ENCODE data around the gene ZDHHC14.
A peak's percentile ranks its signal among the peaks of the same experiment; 100 is the strongest.
"Not testable (repeated sequence)": the region's sequence is repeated elsewhere in the genome, so short reads cannot be mapped to it uniquely, and the experiment has no call there.

ZDHHC14 gene

GRCh38 chr6:157380779-157381561 is at the start of gene ZDHHC14:
ZDHHC14 (plus strand) TSS chr6:157381190.
- peak; percentile 62 for DNase-seq

- no peak for DNase-seq
These were observed 48.2 kb upstream of the ZDHHC14 start for GRCh38 chr6:157332813-157333212.

GRCh38 chr6:157333537-157333936 is 47.5 kb upstream of the ZDHHC14 start:
- no peak for DNase-seq

- no peak for DNase-seq
These were observed 47.0 kb upstream of the ZDHHC14 start for GRCh38 chr6:157333956-157334355.

DNA sequence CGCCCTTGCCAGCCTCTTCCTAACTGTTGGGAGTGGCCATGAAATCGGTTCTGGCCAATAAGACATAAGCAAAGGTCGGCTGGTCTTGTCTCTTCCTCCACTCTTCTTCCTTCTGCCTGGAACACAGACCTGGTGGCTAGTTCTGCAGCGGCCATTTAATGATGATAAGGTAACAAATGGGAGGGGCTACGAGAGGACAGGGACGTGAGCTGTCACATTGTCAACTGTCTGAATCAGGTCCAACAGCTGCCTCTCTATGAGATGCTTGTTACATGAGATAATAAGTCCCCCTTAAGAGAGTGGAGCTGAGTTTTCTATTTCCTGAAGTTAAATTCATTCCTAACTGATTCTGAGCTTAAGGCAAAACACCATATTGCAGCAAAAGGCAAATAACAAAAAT is 45.2 kb upstream of the ZDHHC14 start:
- DNase-seq: no peak

DNA sequence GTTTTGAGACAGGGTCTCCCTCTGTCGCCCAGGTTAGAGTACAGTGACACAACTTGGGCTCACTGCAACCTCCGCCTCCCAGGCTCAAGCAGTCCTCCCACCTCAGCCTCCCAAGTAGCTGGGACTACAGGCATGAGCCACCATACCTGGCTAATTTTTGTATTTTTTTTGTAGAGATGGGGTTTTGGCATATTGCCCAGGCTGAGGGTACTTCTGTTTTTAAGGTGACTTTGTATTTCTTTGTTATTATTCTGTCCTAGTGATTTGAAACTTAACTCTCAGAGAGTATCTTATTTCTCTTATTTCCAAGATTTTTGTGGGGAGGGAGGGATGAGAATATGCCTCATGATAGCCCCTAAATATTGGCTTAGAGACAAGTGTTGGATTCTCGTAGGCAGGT is 43.7 kb upstream of the ZDHHC14 start:
- not testable (repeated sequence) for DNase-seq

DNA sequence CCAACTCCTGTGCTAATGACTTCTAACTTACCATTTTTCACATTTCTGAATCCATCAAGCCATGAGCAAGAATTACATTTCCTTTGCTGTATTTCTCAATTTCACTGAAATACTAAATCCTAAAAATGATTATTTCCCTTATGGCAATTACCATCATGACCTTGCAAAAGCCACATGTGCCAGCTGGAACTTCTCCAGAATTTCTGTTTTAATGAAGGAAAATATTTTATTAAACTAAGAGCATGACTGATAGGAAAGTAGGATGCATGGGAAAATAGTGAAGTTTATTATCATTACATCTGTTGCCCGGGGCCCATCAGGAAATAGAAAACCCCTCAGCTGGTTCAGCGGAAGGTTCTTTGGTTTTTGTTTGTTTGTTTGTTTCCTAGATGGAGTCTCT is 43.2 kb upstream of the ZDHHC14 start:
- DNase-seq: no peak

DNA sequence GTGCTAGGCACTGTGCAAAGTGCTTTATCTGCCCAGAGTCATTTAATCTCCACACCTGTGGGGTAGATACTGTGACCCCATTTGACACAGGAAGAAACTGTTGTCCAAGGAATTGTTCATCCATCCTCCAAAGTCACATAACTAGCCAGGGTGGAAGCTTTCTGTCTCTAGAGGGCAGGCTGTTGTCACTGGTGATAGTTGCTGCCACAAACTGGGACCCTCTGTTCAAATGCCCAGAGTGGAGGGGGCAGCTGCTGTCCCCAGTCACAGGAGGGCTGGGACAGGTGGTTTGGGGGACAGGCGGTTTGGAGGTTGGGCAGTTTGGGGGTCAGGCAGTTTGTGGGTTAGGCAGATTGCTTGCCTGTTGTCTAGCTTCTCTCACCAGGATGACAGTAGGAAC is 41.6 kb upstream of the ZDHHC14 start:
- no peak for DNase-seq

- no peak for DNase-seq
These were observed 37.3 kb upstream of the ZDHHC14 start for GRCh38 chr6:157343732-157344131.

GRCh38 chr6:157346373-157346772 is 34.6 kb upstream of the ZDHHC14 start:
- DNase-seq: no peak

GRCh38 chr6:157358287-157358686 is 22.7 kb upstream of the ZDHHC14 start:
- DNase-seq: no peak

DNA sequence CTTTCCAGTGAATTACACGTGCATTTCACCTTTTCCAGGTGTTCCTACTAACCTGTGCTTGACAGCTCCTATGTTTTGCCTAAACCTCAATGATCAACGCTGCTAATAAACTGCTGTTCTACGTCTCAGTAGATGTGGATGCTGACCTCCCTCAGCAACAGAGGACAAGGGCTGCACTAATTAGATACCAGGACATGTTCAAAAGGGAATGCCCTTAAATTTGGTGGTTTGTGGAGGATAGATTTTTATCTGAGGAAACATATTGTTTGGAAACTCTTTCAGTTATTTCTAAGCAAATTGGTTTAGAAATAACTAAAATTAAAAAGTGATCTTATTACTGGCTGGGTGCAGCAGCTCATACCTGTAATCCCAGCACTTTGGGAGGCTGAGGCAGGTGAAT is 19.1 kb upstream of the ZDHHC14 start:
- DNase-seq: no peak

DNA sequence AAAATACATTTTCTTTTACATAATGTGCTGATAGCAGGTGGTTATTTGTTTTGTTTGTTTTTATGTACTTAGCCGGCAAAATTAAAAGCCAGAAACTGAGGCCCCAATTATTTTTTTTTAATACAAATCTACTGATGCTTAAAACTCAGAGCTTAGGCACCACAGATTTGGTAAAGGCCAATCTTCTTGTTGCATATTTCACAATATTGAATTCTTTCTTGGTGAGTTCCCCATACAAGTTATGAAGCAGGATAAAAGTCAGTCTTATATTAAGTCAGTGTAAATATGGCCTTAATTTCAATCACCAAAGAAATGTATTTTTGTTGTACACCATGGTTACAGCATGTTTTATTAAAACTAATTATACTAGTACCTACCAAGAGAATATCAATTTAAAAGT is 16.3 kb upstream of the ZDHHC14 start:
- DNase-seq: no peak

DNA sequence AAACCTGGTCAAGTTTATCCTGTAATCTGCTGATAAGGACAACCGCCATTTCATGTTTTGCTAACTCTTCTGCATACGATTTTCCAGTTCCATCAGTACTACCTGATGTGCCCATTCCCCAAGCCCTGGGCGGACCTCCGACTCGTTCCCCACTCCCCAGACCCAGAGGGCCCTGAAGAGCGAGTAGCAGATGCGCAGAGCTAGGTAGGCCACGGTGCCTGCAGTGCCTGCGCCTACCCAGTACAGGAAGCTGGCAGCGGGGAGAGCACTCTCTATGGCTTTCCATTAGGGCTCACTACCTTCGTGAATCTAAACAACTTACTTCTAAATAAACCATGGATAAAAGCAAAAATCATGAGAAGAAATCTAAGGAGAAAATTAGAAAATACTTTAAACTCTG is 14.3 kb upstream of the ZDHHC14 start:
- no peak for DNase-seq

- DNase-seq: no peak
These were observed 12.5 kb upstream of the ZDHHC14 start for GRCh38 chr6:157368359-157369049.

DNA sequence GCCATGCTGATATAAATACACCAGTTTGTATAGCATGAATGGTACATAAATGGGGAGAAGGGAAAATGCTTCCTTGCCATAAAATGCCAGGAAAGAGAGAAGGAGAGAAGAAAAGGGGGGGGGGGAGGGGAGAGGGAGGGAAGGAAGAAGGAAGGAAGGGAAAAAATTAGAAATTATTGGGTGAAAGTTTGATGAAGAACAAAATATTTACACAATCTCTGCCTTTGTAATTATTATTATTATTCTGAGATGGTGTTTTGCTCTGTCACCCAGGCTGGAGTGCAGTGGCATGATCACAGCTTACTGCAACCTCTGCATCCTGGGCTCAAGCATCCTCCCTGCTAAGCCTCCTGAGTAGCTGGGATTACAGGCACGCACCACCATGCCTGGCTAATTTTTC is 10.2 kb upstream of the ZDHHC14 start:
- no peak for DNase-seq

DNA sequence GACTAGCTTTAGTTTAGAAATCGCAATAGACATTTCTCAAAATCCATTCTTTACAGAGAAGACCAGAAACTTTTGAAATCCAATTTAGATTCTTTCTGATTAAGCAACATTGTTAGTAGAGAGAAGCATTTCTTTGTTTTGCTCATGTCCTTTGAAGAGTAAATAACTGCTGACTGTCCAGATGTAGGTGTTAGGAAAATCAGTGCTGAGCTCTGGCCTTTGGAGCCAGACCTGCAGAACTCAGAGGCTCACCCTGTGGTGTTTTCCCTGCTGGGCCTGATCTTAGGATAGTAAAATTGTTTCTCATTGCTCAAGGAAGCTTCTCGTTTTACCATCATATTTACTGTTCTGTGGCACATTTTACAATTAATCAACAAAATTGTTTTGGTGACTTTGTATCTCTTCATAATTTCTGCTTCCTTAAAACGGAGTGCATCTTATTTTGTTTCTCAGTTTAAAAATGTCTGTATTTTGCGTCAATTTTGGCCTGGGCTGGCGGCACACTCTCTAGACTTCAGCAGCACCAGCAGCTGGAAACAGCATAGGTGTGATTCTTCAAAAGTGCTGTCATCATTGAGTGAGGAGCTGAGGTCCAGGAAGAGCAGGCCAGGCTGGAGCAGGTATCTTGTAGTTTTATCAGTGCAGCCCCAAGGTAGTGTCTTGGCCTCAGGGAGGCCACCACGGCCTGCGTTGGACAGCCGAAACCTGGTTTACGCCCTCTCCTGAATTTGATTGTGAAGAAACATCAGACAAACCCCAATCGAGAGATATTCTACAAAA is 8.3 kb upstream of the ZDHHC14 start:
- DNase-seq: no peak

- no peak for DNase-seq
These were observed 6.0 kb upstream of the ZDHHC14 start for GRCh38 chr6:157374889-157375443.

- DNase-seq: no peak
These were observed 4.7 kb upstream of the ZDHHC14 start for GRCh38 chr6:157376241-157376640.

DNA sequence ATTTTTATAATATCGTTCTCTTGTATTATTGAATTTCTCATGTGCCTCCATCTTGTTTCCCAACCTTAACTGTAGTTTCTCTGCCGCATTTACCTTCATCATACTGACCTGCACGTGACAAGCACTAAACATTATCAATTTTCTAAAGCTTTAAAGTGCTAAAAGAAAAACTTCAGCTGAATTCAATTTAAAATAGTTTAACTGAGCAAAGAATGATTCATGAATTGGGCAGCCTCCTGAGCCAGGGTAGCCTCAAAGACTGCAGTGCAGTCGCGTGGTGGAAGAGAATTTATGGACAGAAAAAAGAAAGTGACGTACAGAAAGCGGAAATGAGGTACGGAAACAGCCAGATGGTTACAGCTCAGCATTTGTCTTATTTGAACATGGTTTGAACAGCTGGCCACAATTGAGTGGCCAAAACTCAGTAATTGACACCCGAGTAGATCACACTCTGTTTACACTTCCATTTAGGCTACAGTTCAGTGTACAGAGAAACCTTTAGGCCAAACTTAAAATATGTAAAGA is 4.2 kb upstream of the ZDHHC14 start:
- peak; percentile 86 for DNase-seq

DNA sequence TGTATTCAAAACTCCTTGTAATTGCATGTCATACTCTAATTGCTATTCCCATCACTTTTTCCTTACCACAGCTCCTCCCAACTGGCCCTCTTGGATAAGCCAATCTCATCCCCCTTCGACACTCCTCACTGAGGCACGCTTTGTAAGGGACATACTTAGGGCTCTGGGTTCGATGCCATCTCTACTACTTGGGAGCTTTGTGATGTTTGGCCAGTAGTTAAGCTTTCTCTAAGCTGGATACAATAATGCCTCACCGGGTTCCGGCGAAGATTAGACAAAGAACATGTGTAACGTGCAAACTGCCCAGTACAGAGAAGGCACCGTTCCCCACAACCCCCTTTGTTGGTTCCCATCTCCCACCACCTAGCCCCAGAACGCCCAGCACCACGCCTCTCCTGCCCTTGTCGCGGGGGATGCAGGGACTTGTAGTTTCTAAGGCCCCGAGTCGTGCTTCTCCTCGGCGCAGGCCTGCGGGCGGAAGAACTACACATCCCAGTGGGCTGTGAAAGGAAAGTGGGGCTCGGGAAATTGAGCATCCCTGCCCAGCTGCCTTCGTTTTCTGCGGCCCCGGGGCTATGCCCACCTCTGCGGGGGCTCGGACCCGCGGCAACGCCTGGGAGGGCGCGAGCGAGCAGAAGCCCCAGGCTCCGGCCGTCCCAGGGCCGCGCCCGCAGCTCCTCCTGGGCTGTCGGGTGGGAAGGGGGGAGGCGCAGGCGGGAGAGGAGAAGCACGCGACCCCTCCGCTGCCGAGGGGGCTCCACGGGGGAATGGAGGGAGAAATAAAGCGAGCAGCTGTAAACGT is 1.1 kb upstream of the ZDHHC14 start:
- DNase-seq: peak; percentile 90

DNA sequence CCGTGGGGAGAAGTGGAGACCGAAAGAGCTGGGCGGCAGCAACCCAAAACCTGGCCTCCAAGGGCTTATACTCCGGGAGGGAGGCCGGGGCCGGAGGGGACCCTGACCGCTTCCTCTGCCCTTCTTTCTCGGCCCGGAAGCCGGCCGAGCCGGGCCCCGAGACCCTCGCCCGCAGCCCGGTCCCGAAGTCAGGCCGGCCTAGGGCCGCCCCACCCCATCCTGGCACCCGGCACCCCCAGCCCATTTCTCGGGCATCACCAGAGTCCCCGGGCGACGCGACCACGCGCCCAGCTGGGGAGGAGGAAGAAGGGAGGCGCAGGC is 572 bp upstream of the ZDHHC14 start:
- no peak for DNase-seq
